Measurements from ENCODE around the gene TUG1.

DNA sequence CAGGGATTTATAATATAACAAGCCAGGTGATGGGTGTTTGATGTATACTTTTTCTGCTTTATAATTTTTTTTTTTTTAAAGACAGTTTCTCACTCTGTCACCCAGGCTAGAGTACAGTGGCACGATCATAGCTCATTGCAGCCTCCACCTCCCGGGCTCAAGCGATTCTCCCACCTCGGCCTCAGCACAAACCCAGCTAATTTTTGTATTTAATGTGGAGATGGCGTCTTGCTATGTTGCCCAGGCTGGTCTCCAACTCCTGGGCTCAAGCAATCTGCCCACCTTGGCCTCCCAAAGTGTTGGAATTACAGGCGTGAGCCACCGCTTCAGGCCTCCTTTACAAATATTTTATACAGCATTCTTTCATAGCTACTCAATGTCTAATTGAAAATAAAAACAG, 49.1 kb upstream of the TUG1 start:
- TF ChIP-seq, protein P1, sequence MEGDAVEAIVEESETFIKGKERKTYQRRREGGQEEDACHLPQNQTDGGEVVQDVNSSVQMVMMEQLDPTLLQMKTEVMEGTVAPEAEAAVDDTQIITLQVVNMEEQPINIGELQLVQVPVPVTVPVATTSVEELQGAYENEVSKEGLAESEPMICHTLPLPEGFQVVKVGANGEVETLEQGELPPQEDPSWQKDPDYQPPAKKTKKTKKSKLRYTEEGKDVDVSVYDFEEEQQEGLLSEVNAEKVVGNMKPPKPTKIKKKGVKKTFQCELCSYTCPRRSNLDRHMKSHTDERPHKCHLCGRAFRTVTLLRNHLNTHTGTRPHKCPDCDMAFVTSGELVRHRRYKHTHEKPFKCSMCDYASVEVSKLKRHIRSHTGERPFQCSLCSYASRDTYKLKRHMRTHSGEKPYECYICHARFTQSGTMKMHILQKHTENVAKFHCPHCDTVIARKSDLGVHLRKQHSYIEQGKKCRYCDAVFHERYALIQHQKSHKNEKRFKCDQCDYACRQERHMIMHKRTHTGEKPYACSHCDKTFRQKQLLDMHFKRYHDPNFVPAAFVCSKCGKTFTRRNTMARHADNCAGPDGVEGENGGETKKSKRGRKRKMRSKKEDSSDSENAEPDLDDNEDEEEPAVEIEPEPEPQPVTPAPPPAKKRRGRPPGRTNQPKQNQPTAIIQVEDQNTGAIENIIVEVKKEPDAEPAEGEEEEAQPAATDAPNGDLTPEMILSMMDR (conservative IDR thresholded peaks at IDR 0.05 in 1 of 2, IDR thresholded peaks at IDR 0.05 in 1 of 2; ENCODE audit: extremely low read depth in 1 of 2, insufficient read depth in 1 of 2, low read depth in 1 of 2, low read length in 2 of 2): no peak
- no peak for TF ChIP-seq EZH2 (IDR thresholded peaks at IDR 0.05; ENCODE audit: borderline replicate concordance, low read length)
